HG03457 (cell line): Measurements from ENCODE around the gene KBTBD12.
"Not testable (repeated sequence)": the region's sequence is repeated elsewhere in the genome, so short reads cannot be mapped to it uniquely, and the experiment has no call there.

Source experiments
- ATAC-seq: cut with Tn5 transposase; IDR thresholded peaks from one replicate; pipeline ENCODE4 v1.9.1; 2021; ENCODE audit warnings: moderate number of reproducible peaks; ENCODE audit not compliant: unreplicated experiment

Gene KBTBD12

DNA sequence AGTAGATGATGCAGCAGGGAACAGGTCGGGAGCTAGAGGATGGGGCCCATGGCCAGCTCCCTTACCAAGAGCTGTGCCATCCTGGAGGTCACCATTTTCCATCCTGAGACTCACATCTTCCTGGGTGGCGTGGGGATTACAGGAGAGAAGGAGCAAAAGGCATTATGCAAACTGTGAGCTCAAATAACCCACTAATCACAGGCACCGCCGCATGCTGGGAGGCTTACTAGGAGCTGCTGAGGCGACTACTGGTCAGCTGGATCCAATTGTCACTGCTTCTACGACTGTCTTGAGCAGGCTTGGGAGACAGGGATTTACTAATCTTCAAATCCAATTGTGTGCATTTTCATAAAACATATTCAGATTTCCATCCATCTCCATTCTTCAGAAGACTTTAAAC lies 12.5 kb upstream of the KBTBD12 start:
- ATAC-seq, result no peak

DNA sequence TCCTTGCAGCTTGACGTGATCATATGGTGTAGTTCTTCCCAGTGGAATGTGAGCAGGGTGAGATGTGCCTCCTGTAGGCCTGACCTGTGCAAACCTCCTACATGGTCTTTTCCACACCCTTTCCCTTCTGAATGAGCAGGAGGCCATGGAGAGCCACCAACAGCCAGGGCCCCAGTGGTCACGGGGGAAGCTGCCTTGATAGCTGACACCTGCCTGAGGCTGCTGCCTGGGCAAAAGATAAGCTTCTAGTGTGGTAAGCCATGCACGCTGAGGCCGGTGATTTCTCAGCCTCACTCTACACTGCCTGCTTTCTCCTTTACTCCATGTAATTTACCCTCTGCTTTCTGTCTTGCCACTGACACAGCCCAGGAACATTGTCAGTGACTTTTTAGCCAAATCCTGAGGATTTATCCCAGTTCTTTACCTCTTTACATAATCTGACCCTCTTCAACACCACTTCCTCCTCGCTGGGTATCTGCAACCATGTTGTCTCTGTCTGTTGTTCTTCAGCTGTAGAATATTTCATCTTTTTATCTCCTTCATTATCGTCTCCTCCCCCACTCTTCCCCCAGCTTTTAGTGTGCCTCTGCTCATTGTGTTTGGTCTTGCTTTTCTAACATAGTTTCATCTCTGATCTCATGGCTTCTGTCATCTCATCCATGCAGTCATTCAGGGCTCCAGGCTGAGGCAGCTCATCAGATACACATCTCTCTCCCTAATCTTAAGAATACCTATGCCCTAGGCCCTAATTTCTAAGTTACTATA lies 11.2 kb upstream of the KBTBD12 start:
- ATAC-seq, result no peak

DNA sequence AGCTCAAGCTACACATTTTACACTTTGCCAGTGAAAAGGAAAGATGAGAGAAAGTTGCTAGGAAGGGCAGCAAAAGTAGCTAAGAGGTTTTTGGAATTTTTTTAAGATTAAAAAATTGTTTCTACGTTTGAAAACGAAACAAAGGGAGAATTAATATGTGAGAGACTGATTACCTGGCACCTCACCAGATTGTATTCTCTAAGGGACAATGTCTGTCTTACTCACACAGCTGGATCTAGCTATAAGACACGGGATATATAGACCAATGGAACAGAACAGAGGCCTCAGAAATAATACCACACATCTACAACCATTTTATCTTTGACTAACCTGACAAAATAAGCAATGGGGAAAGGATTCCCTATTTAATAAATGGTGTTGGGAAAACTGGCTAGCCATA lies 9.5 kb upstream of the KBTBD12 start:
- no peak for ATAC-seq

DNA sequence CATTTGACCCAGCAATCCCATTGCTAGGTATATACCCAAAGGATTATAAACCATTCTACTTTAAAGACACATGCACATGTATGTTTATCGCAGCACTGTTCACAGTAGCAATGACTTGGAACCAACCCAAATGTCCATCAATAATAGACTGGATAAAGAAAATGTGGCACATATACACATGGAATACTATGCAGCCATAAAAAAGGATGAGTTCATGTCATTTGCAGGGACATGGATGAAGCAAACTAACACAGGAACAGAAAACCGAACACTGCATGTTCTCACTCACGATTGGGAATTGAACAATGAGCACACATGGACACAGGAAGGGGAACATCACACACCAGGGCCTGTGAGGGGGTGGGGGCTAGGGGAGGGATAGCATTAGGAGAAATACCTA lies 8.4 kb upstream of the KBTBD12 start:
- ATAC-seq, result not testable (repeated sequence)

DNA sequence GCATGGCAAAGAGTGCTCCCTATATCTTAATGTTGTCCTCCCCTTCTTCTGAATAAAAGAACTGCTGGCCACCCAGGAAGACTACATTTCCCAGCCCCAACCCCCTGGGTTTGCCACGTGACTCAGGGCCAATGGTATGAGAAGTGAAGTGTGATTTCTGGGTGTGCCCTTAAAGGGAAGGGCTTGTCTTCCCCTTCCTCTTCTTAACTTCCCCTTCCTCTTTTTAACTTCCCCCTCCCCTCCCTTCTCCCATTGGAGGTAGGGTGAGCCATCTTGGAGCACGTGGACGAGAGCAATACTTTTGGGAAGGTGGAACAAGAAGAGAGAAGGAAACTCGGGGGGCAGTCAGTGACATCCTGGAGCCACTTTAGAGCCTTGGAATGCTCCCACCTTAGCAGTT lies 6.8 kb upstream of the KBTBD12 start:
- no peak for ATAC-seq

DNA sequence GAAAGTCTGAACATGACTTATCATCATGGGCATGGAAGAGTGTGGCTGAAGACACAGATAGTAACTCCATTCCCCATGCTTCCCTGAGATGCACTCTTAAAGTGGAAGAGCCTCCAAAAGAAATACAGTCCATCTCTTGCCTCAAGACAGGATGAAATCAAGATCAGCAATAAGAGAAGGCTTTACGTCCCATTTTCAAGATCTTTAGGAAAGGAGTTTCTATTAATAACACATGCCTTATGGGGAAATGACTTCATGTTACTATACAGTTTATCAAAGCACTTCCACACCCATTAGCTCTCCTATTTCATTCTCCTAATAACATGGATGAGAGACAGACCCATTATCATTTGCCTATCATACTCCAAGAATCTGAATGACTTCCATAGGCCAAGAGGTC lies 6.1 kb upstream of the KBTBD12 start:
- no peak for ATAC-seq

DNA sequence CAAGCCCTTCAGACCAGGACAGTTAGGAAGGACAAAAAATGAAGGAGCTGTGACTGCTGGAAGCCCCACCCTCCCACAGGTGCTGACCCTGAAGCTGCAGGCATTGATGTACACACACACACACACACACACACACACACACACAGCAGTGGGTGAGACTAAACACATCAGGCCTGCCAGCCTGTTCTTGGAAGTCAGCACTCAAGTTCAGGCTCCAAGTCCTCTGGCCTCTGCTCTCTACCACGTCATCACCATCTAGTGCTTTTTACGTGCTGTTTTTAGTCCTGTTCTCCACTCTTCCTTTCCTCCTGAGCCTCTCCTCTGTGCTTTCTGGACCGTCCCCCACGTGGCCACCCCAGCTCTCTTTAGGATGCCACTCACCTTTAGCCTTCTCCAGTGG lies 5.4 kb upstream of the KBTBD12 start:
- no peak for ATAC-seq

DNA sequence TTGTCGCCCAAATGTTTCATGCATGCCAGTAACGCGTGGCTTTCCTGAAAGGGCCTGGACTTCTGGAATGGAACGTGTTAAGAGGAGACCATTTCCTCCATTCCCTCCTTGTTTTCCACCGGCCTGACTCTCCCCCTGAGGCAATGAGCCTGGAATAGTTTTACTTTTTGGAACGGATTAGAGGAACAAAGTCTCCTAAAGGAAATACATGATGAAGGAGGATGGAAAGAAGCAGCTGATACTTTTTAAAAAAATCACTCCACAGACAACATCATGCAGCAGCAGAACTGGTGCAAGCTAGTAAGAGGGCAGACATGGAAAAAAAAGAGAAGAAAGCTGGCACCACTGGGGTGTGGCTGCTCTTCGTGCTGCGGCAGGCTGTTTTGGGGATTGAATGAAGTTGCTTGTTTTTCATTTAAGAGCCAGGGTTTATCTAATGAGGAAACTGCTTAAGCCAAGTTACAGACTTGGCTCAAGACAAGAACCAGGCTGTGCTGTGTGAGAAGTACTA lies 3.6 kb upstream of the KBTBD12 start:
- no peak for ATAC-seq

DNA sequence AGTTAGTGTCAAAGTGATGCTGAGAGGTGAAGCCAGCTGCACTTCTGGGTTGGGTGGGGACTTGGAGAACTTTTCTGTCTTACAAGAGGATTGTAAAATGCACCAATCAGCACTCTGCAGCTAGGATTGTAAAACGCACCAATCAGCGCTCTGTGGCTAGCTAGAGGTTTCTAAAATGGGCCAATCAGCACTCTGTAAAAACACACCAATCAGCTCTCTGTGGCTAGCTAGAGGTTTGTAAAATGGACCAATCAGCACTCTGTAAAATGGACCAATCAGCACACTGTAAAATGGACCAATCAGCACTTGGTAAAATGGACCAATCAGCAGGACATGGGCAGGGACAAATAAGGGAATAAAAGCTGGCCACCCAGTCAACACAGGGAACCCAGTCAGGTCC lies 1.2 kb upstream of the KBTBD12 start:
- not testable (repeated sequence) for ATAC-seq

DNA sequence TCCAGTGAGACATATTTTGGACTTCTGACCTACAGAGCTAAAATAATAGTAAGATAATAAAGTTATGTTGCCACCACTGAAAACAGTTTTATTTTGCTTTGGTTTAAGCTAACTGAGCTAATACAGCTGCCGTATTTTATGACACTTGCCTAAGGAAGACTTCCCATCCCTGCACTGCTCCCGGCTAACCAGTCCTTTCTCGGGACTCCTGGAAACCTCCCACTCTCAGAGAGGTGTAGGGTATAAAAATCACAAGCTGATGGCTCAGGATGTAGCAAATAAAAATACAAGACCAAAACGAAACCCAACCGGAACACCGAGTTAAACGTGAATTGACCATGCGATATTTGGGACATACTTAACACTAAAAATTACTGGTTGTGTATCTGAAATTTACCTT lies 448 bp upstream of the KBTBD12 start:
- ATAC-seq, result no peak

DNA sequence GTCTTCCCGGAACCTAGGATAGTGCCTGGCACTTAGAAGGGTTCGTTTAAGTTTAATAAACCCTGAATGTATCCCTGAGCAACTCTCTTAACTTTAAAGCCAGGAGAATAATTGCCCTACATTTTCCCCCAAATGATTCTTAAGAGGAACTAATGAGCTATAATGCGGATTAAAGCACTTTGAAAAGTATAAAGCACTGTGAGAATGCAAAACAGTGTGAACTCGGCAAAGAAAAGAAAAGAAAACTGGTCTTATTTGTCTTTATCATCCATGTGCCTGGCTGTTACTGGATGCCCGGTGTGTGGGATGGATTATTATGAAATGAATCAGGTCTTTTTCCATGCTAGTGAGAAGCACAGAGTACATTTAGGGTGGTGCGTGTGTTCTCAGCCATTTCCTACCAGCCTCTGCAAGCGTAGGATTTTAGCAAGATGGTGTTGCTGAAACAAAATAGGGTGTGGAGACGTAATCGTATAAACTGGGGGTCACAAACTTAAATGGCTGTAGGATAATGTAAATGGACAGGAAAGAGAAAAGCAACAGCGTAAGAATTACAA lies 983 bp downstream of the KBTBD12 start:
- ATAC-seq, result no peak

DNA sequence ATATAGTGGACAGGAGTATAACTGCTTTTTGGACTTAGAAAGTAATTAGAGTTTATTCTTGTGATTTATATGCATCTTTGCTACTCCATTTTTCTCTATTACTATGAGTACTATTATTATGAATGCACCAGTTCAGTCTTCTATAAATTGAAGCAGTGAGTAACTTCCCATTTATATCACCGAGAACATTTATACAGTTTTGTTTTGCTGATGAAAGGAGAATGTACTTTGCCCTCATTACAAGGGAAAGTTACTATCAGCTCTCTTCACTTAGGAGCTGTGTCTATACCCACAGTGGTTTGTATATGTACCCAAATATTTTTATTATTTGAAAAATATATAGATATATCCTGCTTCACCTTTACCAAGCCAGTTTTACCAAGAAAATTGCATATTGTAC lies 5.7 kb downstream of the KBTBD12 start:
- ATAC-seq, result no peak

DNA sequence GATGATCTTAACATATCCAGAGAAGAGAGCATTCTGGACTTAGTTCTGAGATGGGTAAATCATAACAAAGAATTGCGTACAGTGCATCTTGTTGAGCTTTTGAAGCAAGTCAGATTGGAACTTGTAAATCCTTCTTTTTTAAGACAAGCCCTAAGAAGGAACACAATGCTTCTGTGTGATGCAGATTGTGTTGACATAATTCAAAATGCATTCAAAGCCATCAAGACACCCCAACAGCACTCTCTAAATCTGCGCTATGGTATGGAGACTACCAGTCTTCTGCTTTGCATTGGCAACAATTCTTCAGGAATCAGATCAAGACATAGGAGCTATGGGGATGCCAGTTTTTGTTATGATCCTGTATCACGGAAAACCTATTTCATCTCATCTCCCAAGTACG lies 8.6 kb downstream of the KBTBD12 start:
- ATAC-seq, result no peak

DNA sequence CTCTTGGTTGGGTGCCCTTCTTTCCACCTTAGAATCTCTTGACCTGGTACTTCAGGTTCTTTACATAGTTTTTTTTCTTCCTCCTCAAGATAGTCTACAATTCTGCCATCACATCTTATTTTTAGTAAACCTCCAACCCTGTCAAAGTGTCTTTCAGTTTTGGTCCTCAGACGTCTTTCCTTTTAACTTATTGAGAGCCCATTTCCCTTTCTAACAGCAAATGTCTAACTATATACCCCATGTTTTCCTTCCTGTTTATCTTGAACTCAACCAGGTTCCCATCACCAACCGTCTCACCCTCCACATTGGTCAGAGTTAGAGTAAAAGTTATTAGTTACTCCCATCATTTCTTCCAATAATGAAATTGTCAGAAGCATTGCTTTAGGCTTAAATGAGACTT lies 10.4 kb downstream of the KBTBD12 start:
- ATAC-seq, result no peak

DNA sequence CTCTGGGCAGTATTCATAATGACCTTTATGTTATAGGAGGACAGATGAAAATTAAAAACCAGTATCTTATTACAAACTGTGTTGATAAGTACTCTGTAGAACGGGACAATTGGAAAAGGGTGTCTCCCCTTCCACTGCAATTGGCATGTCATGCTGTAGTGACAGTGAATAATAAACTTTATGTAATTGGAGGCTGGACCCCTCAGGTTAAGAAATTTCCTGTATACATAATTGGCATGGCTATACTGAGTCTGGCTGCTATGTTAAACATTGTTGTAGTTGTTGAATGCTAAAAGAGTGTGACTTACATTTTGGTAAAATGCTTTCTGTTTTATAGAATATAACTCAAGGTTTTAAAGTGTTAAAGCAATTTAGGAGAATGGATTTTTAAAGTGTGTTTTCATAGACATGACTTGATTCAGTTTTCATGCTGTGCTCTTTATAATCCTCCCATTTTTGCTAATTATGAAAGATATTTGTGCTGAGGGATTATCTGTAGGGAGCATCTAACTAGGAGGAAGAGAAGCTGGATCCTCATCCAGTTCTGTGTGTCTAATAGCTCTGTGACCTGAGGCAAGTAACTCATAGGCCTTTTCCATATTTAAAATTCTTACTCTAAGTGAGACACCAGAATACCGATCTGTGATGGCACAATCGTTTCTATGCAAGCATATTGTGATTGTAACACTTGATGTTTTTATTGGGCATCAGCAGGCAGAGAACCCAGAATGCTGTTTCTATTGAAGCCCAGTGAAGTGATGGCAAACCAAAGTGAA lies 13.0 kb downstream of the KBTBD12 start:
- no peak for ATAC-seq

DNA sequence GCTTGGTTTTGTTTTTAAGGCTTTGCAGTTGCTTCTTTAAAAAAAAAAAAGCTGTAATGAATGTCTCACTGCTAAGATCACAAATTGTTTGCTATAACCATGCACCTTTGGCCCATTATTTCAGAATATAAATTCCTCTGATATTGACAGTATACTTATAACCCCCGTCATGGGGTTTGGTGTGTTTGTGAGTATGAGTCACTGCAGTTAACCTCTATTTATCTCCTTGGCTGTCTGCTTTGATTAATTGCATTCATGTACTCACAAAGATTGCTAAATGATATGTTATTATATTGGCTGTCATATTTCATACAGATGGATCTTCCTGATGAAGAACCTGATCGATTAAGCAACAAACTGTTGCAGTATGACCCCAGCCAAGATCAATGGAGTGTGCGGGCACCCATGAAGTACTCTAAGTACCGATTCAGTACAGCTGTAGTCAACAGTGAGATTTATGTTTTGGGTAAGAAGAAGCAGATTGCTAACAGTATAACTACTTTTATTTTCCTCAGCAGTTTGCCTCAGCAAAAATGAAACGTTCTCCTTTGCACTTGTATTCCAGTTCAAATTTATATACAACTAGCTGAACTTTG lies 14.9 kb downstream of the KBTBD12 start:
- no peak for ATAC-seq

DNA sequence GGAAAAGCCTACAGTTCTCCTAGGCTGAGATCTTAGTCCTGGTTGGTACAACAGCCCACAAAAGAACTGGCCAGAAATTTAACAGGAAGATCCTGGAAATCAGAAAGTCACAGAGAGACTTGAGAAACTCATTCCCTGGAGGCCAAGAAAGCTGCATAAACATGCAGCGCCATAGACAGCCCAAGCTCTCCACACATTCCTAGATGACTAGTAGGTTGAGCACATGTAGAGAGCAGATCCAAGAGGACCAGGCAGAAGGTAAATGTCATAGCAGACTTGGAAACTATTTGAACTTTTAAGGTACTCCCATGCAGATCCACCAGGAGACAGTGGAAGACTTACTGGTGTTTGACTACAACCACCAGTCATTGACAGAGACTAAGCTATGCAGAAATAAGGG lies 18.4 kb downstream of the KBTBD12 start:
- no peak for ATAC-seq

DNA sequence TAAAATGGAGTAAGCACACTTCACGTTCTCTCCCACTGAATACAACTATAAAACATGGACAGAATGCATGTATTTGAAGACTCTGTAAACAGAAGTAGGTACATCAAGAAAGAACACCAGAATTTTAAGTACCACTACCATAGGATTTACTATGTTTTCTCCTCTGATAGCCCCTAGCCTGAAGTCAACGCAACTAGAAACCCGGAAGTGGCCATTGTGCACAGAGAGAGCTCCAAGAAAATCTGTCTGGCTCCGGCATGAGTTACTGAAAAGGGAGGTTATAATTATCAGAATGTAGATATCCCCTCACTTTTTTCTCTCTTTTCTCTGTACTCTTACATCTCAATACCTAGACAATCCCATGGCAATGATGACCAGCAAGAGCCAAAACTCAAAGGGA lies 23.8 kb downstream of the KBTBD12 start:
- no peak for ATAC-seq

DNA sequence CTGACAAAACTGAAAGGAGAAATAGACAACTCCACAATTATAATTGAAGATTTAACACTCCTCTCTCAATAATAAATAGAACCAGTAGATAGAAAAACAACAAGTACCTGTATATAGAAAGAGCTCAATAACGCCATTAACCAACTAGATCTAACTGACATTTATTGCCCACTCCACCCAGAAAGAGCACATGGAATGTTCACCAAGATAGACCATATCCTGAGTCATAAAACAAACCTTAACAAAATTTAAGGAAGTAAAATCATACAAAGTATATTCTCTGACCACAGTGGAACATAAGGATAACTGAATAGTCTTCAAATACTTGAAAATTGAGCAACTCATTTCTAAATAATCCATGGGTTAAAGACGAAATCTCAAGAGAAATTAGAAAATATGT lies 25.1 kb downstream of the KBTBD12 start:
- no peak for ATAC-seq

DNA sequence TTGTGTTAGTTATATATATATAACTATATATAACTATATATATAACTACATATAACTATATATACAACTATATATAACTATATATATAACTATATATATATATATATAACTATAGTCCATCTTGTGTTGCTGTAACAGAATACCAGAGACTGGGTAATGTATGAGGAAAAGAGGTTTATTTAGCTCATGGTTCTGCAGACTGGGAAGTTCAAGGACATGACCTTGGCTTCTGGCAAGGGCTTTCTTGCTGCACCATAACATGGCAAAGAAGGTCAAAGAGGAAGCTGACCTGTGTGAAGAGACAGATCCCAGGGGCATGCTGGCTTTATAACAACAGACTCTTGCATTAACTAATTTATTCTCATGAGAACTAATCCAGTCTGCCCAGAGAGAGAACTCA lies 27.6 kb downstream of the KBTBD12 start:
- no peak for ATAC-seq

DNA sequence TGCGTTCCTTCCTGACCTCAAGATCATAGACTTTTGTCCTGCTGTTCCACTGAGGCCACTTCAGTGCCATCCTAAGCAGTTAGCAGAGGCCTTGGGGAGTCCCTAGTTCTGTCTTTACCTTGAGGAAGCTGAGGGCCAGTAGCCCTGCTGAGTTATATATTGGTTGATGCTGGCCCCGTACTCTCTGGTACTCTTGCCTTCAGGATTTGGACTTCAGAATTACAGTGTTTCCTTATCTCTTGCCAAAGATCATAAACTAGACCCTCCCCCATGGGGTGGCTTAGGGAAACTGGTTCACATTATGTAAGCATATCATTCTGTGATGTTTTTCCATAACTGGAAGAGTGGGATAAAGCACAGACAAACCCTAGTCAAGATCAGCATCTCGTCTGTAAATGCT lies 33.2 kb downstream of the KBTBD12 start:
- no peak for ATAC-seq
